Tibial nerve (tissue), 3 donors: ENCODE data around the gene UCHL1.

Source experiments
- POLR2A ChIP-seq, 2 donors: fragments of 450-650 bp; IDR thresholded peaks; one replicate each; pipeline ENCODE4 v1.6.1; 2017; ENCODE audit warnings: antibody characterized with exemption in 2 of 2, mild to moderate bottlenecking in 2 of 2, moderate library complexity in 2 of 2
- TF ChIP-seq, protein P1 (sequence below), 5 experiments: fragments of 200-600 bp in 3 of 5; fragments of 450-650 bp in 2 of 5; sonication (generic) in 3 of 5; IDR thresholded peaks; one replicate each; pipeline ENCODE4 v1.5.1; 2016 to 2019; ENCODE audit warnings: antibody characterized with exemption in 5 of 5, mild to moderate bottlenecking in 3 of 5, moderate library complexity in 2 of 5

DNA sequence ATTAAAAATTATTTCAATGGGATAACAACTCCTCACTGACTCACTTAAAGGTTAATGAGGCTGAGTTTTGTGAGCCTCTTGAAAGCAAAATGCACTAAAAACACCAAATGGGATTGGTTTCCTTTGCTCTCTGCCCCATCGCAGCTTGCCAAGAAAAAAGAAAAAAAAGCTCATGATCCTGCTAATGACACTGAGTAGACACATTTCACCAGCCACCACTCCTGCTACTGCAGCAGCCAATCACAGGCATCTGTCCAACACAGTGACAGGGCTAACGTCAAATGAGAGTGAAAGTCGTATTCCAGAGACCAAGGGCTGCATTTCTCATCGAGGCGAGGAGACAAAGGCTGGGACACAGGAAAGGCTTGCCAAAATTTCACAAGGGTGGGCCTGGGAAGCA, 47.5 kb upstream of the UCHL1 start:
- TF ChIP-seq POLR2A (IDR thresholded peaks at IDR 0.05), result no peak
- TF ChIP-seq, protein P1, sequence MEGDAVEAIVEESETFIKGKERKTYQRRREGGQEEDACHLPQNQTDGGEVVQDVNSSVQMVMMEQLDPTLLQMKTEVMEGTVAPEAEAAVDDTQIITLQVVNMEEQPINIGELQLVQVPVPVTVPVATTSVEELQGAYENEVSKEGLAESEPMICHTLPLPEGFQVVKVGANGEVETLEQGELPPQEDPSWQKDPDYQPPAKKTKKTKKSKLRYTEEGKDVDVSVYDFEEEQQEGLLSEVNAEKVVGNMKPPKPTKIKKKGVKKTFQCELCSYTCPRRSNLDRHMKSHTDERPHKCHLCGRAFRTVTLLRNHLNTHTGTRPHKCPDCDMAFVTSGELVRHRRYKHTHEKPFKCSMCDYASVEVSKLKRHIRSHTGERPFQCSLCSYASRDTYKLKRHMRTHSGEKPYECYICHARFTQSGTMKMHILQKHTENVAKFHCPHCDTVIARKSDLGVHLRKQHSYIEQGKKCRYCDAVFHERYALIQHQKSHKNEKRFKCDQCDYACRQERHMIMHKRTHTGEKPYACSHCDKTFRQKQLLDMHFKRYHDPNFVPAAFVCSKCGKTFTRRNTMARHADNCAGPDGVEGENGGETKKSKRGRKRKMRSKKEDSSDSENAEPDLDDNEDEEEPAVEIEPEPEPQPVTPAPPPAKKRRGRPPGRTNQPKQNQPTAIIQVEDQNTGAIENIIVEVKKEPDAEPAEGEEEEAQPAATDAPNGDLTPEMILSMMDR (IDR thresholded peaks at IDR 0.05), result no peak
